ENCODE data around the gene ZNF200.
"Not testable (repeated sequence)": the region's sequence is repeated elsewhere in the genome, so short reads cannot be mapped to it uniquely, and the experiment has no call there.

ZNF200 gene

GRCh38 chr16:3234857-3235561, at the start of gene ZNF200:
ZNF200 (minus strand) TSS chr16:3235158; CDS start chr16:3233755, 1,403 bp downstream.
- peak; percentile 93 for DNase-seq (ENCODE audit: low read depth)

DNA sequence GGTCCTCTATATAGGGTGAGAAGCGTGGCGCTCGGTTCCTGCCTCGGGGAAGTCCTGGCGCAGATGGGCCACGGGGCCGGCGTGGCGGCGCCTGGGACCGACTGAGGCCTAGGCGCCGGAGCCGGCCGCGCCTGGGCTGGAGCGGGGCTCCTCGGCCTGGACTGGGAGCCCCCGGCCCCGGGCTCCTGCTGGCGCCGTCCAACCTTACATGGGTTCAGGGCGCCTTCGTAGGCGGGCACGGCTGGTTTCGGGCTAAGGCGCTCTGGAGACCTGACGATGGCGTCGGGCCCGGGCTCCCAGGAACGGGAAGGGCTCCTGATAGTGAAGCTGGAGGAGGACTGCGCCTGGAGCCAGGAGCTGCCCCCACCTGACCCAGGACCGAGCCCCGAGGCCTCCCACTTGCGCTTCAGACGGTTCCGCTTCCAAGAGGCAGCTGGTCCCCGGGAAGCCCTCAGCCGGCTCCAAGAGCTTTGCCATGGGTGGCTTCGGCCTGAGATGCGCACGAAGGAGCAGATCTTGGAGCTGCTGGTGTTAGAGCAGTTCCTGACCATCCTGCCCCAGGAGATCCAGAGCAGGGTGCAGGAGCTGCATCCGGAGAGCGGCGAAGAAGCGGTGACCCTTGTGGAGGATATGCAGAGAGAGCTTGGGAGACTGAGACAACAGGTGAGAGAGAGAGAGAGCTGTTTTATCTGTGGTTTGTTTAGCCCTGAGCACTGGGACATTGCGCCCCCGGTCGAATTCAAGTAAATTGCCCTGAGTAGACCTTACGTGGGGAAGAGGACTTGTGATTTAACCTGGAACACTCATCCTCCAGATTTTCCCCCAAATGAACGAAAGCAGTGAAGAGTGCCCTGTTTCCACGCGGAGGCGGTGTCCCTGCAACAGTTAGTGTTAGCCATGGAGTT, 48.8 kb upstream of the ZNF200 start:
- no peak for DNase-seq (ENCODE audit: low read depth)

- DNase-seq (ENCODE audit: low read depth) = peak; percentile 97
Observed at GRCh38 chr16:3282730-3283542, 48.0 kb upstream of the ZNF200 start, which contains the start of gene ZNF263. ZNF263 (plus strand) TSS chr16:3283491; CDS start chr16:3283819, 328 bp downstream.

DNA sequence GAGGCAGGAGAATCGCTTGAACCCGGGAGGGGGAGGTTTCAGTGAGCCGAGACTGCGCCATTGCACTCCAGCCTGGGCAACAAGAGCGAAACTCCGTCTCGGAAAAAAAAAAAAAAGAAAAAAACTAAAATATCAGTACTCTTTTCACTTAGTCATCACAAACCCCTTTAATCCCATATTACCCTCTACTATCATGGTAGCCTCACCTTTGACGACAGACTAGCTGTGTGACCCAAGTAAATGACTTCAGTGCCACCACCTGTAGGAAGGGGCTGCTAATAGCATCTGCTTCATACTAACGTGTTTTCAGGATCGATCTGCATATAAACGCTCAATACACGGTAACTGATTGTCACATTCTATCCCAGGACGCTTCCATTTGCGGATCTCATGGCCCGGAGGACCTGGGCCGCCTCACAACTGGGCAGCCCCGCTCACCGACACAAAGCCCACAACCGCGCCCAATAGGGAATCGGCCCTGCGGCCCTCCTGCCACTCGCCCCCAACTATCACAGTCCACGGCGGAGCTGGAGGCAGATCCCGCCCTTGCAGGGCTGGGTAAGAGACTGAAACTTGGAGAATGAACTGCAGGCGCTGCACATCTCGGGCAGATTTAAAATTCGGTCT, 47.3 kb upstream of the ZNF200 start:
- DNase-seq (ENCODE audit: low read depth) = no peak

DNA sequence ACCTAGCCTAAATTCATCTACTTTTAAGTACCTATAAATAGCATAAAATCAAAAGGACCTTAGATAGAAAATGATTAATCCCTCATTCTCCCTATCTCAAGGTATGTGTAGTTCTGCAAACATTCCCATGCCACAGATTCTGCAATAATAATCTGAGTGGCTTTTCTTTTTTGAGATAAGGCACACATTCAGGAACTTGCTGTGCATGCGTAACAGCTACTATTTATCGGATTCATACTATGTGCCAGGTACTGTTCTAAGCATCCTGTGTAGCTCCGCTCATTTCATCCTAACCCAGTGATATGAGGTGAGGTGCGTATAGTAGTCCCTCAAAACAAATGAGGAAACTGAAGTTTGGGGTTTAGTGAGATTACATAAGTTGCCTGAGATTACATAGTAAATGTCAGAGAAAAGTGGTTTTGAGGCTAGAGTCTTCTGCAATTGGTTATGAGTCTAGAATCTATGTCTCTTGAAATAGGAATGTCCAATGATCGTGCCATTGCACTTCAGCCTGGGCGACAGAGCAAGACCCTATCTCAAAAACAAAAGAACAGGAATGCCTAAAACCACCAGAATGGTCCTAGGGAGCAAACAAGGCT, 46.4 kb upstream of the ZNF200 start:
- DNase-seq (ENCODE audit: low read depth) = no peak

DNA sequence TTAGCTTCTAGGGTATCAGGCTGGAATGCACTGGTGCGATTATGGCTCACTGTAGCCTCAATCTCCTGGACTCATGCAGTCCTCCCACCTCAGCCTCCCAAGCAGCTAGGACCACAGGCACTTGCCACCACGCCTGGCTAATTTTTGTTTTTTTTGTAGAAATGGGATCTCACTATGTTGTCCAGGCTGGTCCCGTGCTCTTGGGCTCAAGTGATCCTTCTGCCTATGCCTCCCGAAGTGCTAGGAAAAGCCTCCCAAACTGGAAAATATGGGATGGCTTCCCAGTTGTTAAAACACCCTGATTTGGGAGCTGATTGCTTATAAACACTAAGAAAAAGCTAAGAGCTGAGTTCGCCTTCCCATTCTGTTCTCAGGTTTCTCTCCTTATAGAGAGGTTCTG, 41.7 kb upstream of the ZNF200 start:
- no peak for DNase-seq (ENCODE audit: low read depth)

DNA sequence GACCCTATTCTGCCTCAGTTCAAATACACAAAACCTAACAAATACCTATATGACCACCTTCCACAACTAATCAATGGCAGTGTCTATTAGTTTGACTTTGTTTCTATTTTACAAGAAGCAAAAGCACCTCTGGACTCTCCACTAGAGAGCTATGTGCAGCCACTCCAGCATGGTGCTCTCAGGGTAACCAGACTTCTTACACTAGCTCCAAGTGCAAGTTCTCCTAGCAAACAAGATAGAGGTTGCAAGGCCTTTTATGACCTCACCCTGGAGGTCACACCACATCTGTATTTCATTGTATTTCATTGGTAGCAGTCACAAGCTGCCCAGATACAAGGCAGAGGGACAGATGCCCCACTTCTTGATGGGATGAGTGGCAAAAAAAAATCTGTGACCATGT, 40.0 kb upstream of the ZNF200 start:
- no peak for DNase-seq (ENCODE audit: low read depth)

DNA sequence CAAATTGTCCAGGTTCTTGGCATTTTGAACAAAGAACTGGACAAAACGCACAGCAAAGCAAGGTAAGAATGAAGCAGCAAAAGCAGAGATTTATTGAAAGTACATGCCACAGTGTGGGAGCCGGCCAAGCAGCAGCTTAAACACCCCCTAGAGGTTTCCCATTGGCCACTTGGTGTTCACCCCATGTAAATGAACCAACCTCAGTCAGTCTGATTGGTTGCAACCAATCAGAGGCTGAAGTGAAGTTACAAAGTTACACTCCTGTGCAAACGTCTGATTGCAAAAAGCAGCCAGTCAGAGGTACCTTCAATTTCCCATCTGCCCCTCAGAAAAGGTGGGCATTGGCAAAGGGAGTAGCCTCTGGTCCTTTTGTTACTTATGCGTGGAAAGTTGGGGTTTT, 39.5 kb upstream of the ZNF200 start:
- no peak for DNase-seq (ENCODE audit: low read depth)

GRCh38 chr16:3271281-3271680, 36.3 kb upstream of the ZNF200 start:
- not testable (repeated sequence) for DNase-seq (ENCODE audit: low read depth)

DNA sequence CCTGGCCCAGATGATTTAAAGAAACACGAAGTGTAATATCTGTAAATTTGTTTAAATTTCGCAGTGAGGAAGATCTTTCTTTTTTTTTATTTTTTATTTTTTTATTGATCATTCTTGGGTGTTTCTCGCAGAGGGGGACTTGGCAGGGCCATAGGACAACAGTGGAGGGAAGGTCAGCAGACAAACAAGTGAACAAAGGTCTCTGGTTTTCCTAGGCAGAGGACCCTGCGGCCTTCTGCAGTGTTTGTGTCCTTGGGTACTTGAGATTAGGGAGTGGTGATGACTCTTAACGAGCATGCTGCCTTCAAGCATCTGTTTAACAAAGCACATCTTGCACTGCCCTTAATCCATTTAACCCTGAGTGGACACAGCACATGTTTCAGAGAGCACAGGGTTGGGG, 35.8 kb upstream of the ZNF200 start:
- not testable (repeated sequence) for DNase-seq (ENCODE audit: low read depth)

DNA sequence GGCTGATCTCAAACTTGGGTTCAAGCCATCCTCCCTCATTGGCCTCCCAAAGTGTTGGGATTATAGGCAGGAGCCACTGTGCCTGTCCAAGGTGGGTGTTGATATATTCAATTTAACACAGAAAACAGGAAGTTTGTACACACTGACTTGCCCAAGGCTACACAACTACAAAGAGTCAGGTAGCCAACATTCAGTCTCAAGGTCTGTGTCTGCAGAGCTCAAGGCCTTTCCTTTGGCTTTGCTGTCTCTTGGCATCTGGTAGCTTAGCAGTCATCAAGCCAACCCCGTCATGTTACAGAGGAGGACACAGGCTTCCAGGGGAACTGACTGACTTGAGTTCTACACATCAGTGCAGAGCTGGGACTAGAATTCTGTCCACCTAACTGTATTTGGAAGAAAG, 33.3 kb upstream of the ZNF200 start:
- no peak for DNase-seq (ENCODE audit: low read depth)

GRCh38 chr16:3266873-3267537, 32.0 kb upstream of the ZNF200 start:
- peak; percentile 16 for DNase-seq (ENCODE audit: low read depth)

- DNase-seq (ENCODE audit: low read depth) = peak; percentile 93
Observed at GRCh38 chr16:3264137-3265036, 29.4 kb upstream of the ZNF200 start.

GRCh38 chr16:3262517-3262916, 27.6 kb upstream of the ZNF200 start:
- no peak for DNase-seq (ENCODE audit: low read depth)

- no peak for DNase-seq (ENCODE audit: low read depth)
Observed at GRCh38 chr16:3259836-3260235, 24.9 kb upstream of the ZNF200 start.

- no peak for DNase-seq (ENCODE audit: low read depth)
Observed at GRCh38 chr16:3256866-3257465, 22.0 kb upstream of the ZNF200 start.

- no peak for DNase-seq (ENCODE audit: low read depth)
Observed at GRCh38 chr16:3256146-3256865, 21.3 kb upstream of the ZNF200 start, which contains the start of gene MEFV. MEFV (minus strand) TSS chr16:3256633; CDS start chr16:3256587, 46 bp downstream.

DNA sequence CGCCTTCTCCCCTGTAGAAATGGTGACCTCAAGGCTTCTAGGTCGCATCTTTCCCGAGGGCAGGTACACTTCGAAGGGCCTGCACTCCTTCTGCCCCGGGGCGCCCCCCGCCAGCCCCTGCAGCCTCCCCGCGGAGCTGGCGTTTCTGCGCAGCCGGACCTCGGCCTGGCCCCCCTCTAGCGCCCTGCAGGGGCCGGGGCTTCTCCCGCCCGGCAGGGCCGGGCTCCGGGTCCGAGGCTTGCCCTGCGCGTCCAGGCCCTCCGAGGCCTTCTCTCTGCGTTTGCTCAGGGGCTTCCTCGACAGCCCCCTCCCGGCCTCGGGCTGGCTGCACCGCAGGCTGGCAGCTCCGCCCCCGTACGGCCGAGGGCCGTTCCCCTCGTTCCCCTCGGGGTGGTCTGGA, 19.4 kb upstream of the ZNF200 start:
- DNase-seq (ENCODE audit: low read depth) = no peak

DNA sequence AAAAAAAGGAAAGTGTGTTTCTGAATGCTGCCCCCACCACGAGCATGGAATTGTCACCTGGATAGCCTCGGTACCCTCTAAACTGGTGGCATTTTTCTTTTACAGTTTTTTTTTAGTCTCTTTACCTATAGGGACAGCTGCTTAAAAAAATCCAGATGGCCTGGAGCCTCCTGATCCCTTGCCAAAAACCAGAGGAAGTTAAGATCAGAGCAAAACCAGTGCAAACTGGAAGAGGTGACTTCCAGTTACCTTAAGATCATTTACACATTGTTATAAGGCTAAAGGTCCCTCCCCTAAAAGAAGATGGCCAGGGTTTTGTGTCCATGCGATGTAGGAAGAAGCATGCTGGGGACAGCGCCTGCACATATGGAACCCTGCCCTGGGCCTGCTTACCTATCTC, 18.0 kb upstream of the ZNF200 start:
- DNase-seq (ENCODE audit: low read depth) = no peak
